ENCODE results near the gene MAST3.

The MAST3 gene

DNA sequence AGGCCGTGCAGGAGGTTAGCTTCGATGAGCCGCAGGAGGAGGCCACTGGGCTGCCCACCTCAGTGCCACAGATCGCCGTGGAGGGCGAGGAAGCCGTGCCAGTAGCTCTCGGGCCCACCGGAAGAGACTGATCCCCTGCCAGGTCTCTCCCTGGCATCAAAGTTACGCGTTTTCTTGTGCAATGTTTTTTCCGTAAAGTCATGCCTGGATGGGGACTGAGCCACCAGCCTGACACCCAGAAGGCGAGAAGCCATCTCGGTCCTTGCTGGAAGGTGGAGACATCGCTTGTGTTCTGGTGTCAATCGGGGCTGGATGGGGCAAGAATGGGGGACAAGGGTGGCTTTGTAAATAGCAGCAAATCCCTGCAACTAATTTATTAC, 52.0 kb downstream of the MAST3 start:
- TF ChIP-seq, protein P1, sequence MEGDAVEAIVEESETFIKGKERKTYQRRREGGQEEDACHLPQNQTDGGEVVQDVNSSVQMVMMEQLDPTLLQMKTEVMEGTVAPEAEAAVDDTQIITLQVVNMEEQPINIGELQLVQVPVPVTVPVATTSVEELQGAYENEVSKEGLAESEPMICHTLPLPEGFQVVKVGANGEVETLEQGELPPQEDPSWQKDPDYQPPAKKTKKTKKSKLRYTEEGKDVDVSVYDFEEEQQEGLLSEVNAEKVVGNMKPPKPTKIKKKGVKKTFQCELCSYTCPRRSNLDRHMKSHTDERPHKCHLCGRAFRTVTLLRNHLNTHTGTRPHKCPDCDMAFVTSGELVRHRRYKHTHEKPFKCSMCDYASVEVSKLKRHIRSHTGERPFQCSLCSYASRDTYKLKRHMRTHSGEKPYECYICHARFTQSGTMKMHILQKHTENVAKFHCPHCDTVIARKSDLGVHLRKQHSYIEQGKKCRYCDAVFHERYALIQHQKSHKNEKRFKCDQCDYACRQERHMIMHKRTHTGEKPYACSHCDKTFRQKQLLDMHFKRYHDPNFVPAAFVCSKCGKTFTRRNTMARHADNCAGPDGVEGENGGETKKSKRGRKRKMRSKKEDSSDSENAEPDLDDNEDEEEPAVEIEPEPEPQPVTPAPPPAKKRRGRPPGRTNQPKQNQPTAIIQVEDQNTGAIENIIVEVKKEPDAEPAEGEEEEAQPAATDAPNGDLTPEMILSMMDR (IDR thresholded peaks at IDR 0.05; ENCODE audit: low read depth, low read length) = no peak
- TF ChIP-seq MYC (IDR thresholded peaks at IDR 0.05; ENCODE audit: low read depth, low read length) (no peak), POLR2A (IDR thresholded peaks at IDR 0.05; ENCODE audit: extremely low read depth, insufficient read length) (no peak)
- TF ChIP-seq, protein P2, sequence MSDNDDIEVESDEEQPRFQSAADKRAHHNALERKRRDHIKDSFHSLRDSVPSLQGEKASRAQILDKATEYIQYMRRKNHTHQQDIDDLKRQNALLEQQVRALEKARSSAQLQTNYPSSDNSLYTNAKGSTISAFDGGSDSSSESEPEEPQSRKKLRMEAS (IDR thresholded peaks at IDR 0.05; ENCODE audit: low read depth, low read length) = no peak
- no peak overlapping the region for H3K4me3 ChIP-seq (ENCODE audit: low read depth, low read length)
- no peak for DNase-seq (ENCODE audit: low read depth)

DNA sequence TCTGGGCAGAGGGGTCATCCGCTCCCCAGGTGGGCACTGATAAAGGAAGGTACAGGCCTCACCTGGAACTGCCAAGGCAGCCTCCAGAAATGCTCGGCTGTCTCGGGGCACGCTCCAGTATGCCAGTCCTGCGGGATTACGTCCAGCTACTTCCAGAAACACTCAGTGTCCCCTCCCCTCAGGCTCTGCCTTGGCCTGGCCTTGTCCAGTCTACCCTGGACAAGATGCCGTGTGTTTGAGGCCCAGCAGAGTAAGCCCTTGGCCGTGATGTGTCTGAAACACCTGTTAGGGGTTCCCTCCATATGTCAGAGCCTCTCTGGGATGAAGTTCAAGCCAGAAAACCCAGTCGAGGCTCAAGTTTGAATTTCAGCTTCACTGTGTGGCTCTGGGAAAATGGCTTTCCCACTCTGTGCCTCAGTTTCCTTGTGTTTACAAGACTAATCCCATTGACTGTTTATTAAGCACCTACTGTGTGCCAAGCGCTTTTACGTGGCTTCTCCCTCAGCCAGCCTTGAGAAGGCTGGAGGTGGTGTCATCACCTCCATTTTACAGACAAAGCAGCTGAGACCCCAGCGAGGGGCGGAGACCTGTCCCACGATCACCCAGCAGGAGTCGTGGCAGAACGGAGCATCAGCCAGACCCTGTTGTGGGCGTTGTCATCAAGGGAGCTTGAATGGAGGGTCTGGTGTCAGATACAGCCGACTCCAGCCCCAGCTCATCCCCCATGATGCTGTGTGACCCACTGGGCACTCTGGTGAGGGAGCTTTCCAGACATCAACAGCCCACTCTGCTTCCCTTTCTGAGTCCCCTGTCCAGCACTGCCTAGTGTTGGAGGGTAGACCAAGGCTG, 53.4 kb downstream of the MAST3 start:
- no peak overlapping the region for H3K4me3 ChIP-seq (ENCODE audit: low read depth, low read length)
- TF ChIP-seq, protein P1 (IDR thresholded peaks at IDR 0.05; ENCODE audit: low read depth, low read length) = no peak
- TF ChIP-seq, protein P2 (IDR thresholded peaks at IDR 0.05; ENCODE audit: low read depth, low read length) = no peak
- no peak for TF ChIP-seq MYC (IDR thresholded peaks at IDR 0.05; ENCODE audit: low read depth, low read length)
- TF ChIP-seq POLR2A (IDR thresholded peaks at IDR 0.05; ENCODE audit: extremely low read depth, insufficient read length) = no peak
- no peak for DNase-seq (ENCODE audit: low read depth)

DNA sequence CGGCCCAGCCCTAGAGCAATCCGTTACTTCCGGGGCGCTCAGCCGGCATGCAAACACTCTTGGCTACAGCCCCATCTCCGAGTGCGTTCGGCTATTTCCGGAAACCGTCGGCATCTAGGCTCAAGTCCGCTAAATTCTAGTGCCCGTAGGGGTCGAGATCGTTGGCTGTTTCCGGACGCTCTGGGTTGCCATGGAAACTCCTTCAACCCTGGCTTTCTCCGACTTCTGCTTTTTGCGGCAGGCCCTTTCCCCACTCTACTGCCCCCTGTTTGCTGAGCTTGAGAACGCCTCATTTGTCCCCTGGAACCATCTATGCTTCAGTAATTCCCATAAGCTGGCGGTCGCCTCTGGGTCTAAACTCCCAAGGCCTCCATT, 54.9 kb downstream of the MAST3 start:
- H3K4me3 ChIP-seq (ENCODE audit: low read depth, low read length) = peak overlapping the region; percentile 67
- peak; percentile 99 for DNase-seq (ENCODE audit: low read depth)
- TF ChIP-seq, protein P1 (IDR thresholded peaks at IDR 0.05; ENCODE audit: low read depth, low read length) = peak; percentile 57
- no peak for TF ChIP-seq POLR2A (IDR thresholded peaks at IDR 0.05; ENCODE audit: extremely low read depth, insufficient read length)
- TF ChIP-seq MYC (IDR thresholded peaks at IDR 0.05; ENCODE audit: low read depth, low read length) = peak; percentile 74; the same call in 1 of the 2 replicates
- TF ChIP-seq, protein P2 (IDR thresholded peaks at IDR 0.05; ENCODE audit: low read depth, low read length) = peak; percentile 76

DNA sequence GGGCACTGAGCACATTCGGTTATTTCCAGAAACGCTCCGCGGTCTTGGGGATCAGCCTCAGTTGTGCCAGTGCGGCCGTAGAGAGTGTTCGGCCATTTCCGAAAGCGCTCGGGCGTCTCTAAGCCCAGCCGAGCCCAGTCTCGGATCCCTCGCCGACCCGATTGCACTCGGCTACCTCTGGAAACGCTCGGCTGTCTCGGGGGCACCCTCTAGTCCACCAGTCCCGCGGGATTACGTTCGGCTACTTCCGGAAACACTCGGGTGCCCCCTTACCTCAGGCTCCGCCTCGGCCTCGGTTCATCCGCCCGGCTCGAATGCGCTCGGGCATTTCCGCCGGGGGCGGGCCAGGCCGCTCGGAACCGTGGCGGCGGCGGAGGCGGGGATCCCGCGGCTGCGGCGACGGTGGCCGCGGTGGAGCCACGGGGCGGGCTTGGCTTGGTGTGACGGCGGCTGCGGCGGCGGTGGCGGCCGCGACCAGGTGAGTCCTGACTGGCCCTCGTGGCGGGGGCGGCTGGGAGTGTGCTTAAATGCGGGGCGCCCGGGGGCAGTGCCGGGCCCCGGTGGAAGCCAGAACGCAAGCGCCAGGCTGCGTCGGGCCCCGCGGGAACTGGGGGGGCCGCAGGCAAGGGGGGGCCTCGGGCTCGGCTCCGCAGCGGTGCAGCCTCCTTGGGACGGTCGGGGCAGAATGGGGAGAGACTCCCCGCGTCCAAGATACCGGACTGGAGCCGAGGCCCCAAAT, 55.4 kb downstream of the MAST3 start, which contains the start of gene PIK3R2:
TSS of gene PIK3R2 (plus strand) at position 347 of the 739 bp plus-strand sequence. CDS start 2,717 bp downstream, outside the sequence.
- no peak for TF ChIP-seq POLR2A (IDR thresholded peaks at IDR 0.05; ENCODE audit: extremely low read depth, insufficient read length)
- TF ChIP-seq, protein P2 (IDR thresholded peaks at IDR 0.05; ENCODE audit: low read depth, low read length) = peak; percentile 6; the same call in 1 of the 2 replicates
- peak within 1 kb of the TSS; percentile 67 for H3K4me3 ChIP-seq (ENCODE audit: low read depth, low read length)
- peak; percentile 96 for DNase-seq (ENCODE audit: low read depth)

DNA sequence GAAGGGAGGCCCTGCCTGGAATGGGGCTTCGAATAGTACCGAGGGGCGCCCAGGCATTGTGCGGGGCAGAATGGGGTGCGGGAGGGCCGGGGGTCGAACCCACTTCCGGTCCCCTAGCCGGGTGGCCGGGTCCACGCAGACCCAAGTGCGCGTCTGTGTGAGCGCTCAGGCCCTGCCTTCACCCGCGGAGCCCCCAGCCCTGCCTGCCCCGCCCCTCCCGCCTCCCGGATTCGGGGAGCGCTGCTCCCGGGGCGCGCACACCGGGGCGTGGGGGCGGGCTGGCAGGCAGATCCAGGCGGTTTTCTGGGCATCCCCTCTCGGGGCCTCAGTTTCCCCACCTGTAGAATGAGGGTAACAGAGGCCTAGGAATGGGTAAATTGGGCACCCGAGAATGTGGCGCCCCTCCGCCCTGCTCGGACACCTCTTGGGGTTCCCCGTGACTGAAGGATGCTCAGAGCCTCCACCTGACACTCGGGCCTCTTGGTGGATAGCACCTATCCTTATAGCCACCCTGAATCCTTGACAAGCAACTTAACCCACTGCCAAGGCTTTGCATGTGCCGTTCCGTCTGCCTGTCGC, 56.1 kb downstream of the MAST3 start:
- H3K4me3 ChIP-seq (ENCODE audit: low read depth, low read length) = peak overlapping the region; percentile 63
- DNase-seq (ENCODE audit: low read depth) = peak; percentile 28
- TF ChIP-seq, protein P2 (IDR thresholded peaks at IDR 0.05; ENCODE audit: low read depth, low read length) = no peak
- TF ChIP-seq, protein P1 (IDR thresholded peaks at IDR 0.05; ENCODE audit: low read depth, low read length) = no peak
- TF ChIP-seq MYC (IDR thresholded peaks at IDR 0.05; ENCODE audit: low read depth, low read length) = no peak
- no peak for TF ChIP-seq POLR2A (IDR thresholded peaks at IDR 0.05; ENCODE audit: extremely low read depth, insufficient read length)

Measured in NB4 (cell line).